HepG2 (cell line): ENCODE measurements around the gene LRRC51. TPM values are rescaled to one million over a fixed set of nuclear protein-coding genes. Genes with fewer than 3 reads are reported as not detected.

Experiments used
- ATAC-seq: fragments of 200-7000 bp; cut with Tn5 transposase; 3 replicates; pipeline ENCODE4 v1.9.1; 2020; ENCODE audit warnings: mild to moderate bottlenecking, moderate library complexity
- BruUV-seq: library from RNA; stranded (reverse); fragments of 400-500 nt; replicated peaks from 2 replicates; lab custom pipeline; 2021; lab: Mats Ljungman, UMichigan
- CTCF ChIA-PET: fragments of 300-600 bp; formaldehyde crosslinking; extraction: SDS; loops from one replicate; lab custom pipeline; 2021; ENCODE audit warnings: low total read pairs, inconsistent platforms, low intra/inter-chr PET ratio; lab: Yijun Ruan, JAX
- POLR2A ChIA-PET: fragments of 350-600 bp; sonication (Branson Sonifier 250); formaldehyde crosslinking; loops from one replicate; lab custom pipeline; 2020; ENCODE audit warnings: antibody characterized with exemption, inconsistent platforms; lab: Yijun Ruan, JAX
- DNase-seq: peaks from one replicate; pipeline ENCODE4 v3.0.0-alpha.2; 2015; ENCODE audit warnings: low spot score
- FAIRE-seq: peaks from 3 replicates; lab custom pipeline; 2011; peaks lifted over from hg19 to GRCh38; lab: Jason Lieb, UNC
- H2AFZ ChIP-seq: one replicate; pipeline ENCODE4 v1.6.1; 2011; ENCODE audit warnings: low read length, inconsistent platforms
- H3K27ac ChIP-seq: fragments of 300-600 bp; 3 replicates; pipeline ENCODE4 v1.8.0; 2011; ENCODE audit warnings: mixed run types, mild to moderate bottlenecking, mixed read lengths, low read length, inconsistent platforms; ENCODE audit not compliant: insufficient read depth; ENCODE audit errors: extremely low read length
- H3K27me3 ChIP-seq, 2 experiments: fragments of 200-600 bp in 1 of 2; 2 replicates in 1 of 2; 3 replicates in 1 of 2; pipeline versions ENCODE4 v1.6.0 to v1.8.0; 2011; ENCODE audit warnings: low read length in 2 of 2, mild to moderate bottlenecking in 2 of 2, moderate library complexity in 2 of 2, inconsistent platforms in 1 of 2; ENCODE audit not compliant: insufficient read depth in 2 of 2, control insufficient read depth in 1 of 2
- H3K36me3 ChIP-seq, 2 experiments: fragments of 200-600 bp in 1 of 2; replicated peaks in 1 of 2; 2 replicates in 1 of 2; 3 replicates in 1 of 2; pipeline versions ENCODE4 v1.5.1 to v1.8.0; 2011; ENCODE audit warnings: low read length in 2 of 2, inconsistent platforms in 1 of 2; ENCODE audit not compliant: insufficient read depth in 2 of 2, control insufficient read depth in 1 of 2
- H3K4me1 ChIP-seq: 2 replicates; pipeline ENCODE4 v1.5.1; 2012; ENCODE audit warnings: low read length, inconsistent platforms; ENCODE audit not compliant: insufficient read depth
- H3K4me2 ChIP-seq: 2 replicates; pipeline ENCODE4 v1.6.0; 2011; ENCODE audit warnings: low read depth, low read length, inconsistent platforms
- H3K4me3 ChIP-seq, 3 experiments: fragments of 200-600 bp in 1 of 3; sonication (generic), shearing (Covaris generic) in 1 of 3; replicated peaks in 1 of 3; 2 replicates each; pipeline ENCODE4 v1.5.1; 2011 to 2016; ENCODE audit warnings: low read length in 3 of 3, inconsistent platforms in 2 of 3, low read depth in 2 of 3, mild to moderate bottlenecking in 2 of 3, control low read depth in 1 of 3, mixed read lengths in 1 of 3; ENCODE audit not compliant: insufficient read depth in 1 of 3
- H3K79me2 ChIP-seq: one replicate; pipeline ENCODE4 v1.6.1; 2011; ENCODE audit warnings: low read length, inconsistent platforms; ENCODE audit not compliant: insufficient read depth
- H3K9ac ChIP-seq: 2 replicates; pipeline ENCODE4 v1.6.0; 2011; ENCODE audit warnings: mild to moderate bottlenecking, low read depth, low read length, inconsistent platforms; ENCODE audit not compliant: insufficient read depth
- H3K9me3 ChIP-seq: 2 replicates; pipeline ENCODE4 v1.5.1; 2012; ENCODE audit warnings: mild to moderate bottlenecking, low read length
- H4K20me1 ChIP-seq: 2 replicates; pipeline ENCODE4 v1.6.0; 2011; ENCODE audit warnings: inconsistent platforms, mild to moderate bottlenecking, low read length, moderate library complexity; ENCODE audit not compliant: insufficient read depth
- NCOA1 ChIP-seq: sonication (generic); formaldehyde crosslinking; IDR thresholded peaks from 2 replicates; pipeline ENCODE4 v1.9.0; 2021; ENCODE audit warnings: missing genetic modification reagents
- SNAI1 ChIP-seq: sonication (generic); formaldehyde crosslinking; IDR thresholded peaks from 2 replicates; pipeline ENCODE4 v1.5.0; 2020; ENCODE audit warnings: mild to moderate bottlenecking, missing genetic modification reagents, borderline replicate concordance
- ZC3H13 ChIP-seq: sonication (generic); formaldehyde crosslinking; IDR thresholded peaks from 2 replicates; pipeline ENCODE4 v1.8.1; 2023; ENCODE audit warnings: mild to moderate bottlenecking, missing genetic modification reagents, moderate library complexity
- ZNF136 ChIP-seq: sonication (generic); formaldehyde crosslinking; IDR thresholded peaks from 2 replicates; pipeline ENCODE4 v1.8.1; 2022; ENCODE audit warnings: low read depth, mild to moderate bottlenecking, moderate library complexity, missing genetic modification reagents
- WGBS: methylation state at CpG from one replicate; pipeline ENCODE4 v1.1.6; 2017; ENCODE audit warnings: low lambda C conversion rate; 5-methylcytosine and 5-hydroxymethylcytosine counted together
- in situ Hi-C: cut with HindIII; loops from 2 replicates; pipeline ENCODE4 v1.10.0; 2017; ENCODE audit warnings: low pct_unique_long_range_greater_than_20kb; ENCODE audit not compliant: extremely low pct_ligation_motif_present
- intact Hi-C: fragments of 100-400 bp; cut with micrococcal nuclease; formaldehyde crosslinking; loops from one replicate; pipeline ENCODE4 v1.10.0; 2022; ENCODE audit not compliant: unreplicated experiment
- polyA plus RNA-seq, 8 experiments: library from polyadenylated mRNA; depleted of rRNA in 3 of 8; stranded (reverse) in 7 of 8; unstranded in 1 of 8; fragments of >200 nt; fragmentation: Illumina TruSeq in 4 of 8; extraction: Trizol in 4 of 8; gene quantifications; 2 replicates each; pipeline versions ENCODE4 v1.2.1 to v1.2.3, GENCODE V29; 2011 to 2016; ENCODE audit warnings: low read depth in 4 of 8, missing spikeins in 1 of 8, mixed read lengths in 1 of 8; ENCODE audit not compliant: insufficient read depth in 1 of 8
- total RNA-seq, 5 experiments: library from RNA; depleted of rRNA; stranded (reverse); fragments of >200 nt; fragmentation: Illumina TruSeq; extraction: Trizol; gene quantifications; 2 replicates each; pipeline ENCODE4 v1.2.3, GENCODE V29; 2016; ENCODE audit warnings: low read depth in 1 of 5
- TF ChIP-seq, protein P1 (sequence below): sonication (generic); formaldehyde crosslinking; conservative IDR thresholded peaks from 2 replicates; pipeline ENCODE4 v1.8.0; 2022; ENCODE audit warnings: mild to moderate bottlenecking, moderate library complexity, missing genetic modification reagents
- TF ChIP-seq, protein P2 (sequence below): sonication (generic); formaldehyde crosslinking; IDR thresholded peaks from 2 replicates; pipeline ENCODE4 v1.4.0; 2020; ENCODE audit warnings: missing genetic modification reagents, mild to moderate bottlenecking, borderline replicate concordance
- TF ChIP-seq, protein P3 (sequence below): sonication (generic); formaldehyde crosslinking; IDR thresholded peaks from 2 replicates; pipeline ENCODE4 v1.4.0; 2020; ENCODE audit warnings: missing genetic modification reagents
- TF ChIP-seq, protein P4 (sequence below): IDR thresholded peaks from 2 replicates; pipeline ENCODE4 v1.6.1; 2016; ENCODE audit warnings: missing compliant biosample characterization, missing genetic modification reagents, borderline replicate concordance
- TF ChIP-seq, protein P5 (sequence below): sonication (generic); formaldehyde crosslinking; IDR thresholded peaks from 2 replicates; pipeline ENCODE4 v1.4.0; 2020; ENCODE audit warnings: missing genetic modification reagents, borderline replicate concordance

LRRC51 gene
- total and polyA plus RNA-seq, 2 of the 13 experiments (the other 11 are each of a cell fraction or from before 2014, with no cell fraction given), result 5.3 to 6.0 TPM

DNA sequence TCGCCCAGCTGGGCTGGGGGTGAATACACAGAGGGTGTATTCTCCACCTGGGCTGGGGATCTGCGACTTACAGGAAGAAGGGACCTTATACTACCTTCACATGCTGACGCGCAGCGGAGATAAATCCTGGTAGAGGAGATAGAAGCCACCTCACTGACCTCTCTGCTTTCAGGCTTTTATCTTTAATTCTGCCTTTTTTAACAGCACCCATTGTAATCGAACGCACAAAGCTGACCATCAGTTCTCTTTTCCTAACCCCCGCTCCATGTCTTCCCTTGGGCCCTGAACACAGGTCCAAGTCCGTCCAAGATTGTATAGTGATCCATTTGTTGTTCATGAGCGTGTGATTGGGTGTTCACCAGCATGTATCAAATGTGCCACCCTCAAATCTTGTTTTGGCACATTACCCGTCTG lies 23.1 kb downstream of the LRRC51 start:
- Histone ChIP-seq H3K4me1 (peaks cover 39% of the 10 kb centered on the region), H3K27me3 (no peaks in the 10 kb centered on the region; a peak in 1 of 5 replicates), H3K9me3 (no peaks in the 10 kb centered on the region), H3K4me3 (0 out of 6 replicates have a peak overlapping the region, but pooled peaks of 1 of the 3 experiments have one; percentile 12), H4K20me1 (no peaks in the 10 kb centered on the region), H3K36me3 (peaks cover 3 to 13% of the 10 kb centered on the region in 2 experiments; a peak in 3 of 5 replicates), H3K9ac (no peak overlapping the region; the same call in 1 of the 2 replicates), H3K4me2 (peak overlapping the region; percentile 51), H2AFZ (no peak overlapping the region), H3K27ac (peak overlapping the region; percentile 62), H3K79me2 (peaks cover 31% of the 10 kb centered on the region)
- ATAC-seq (no peak), DNase-seq (no peak), FAIRE-seq (no peak)
- CTCF ChIA-PET, result no interaction called here
- intact Hi-C loops (loop anchor here (1.0 to 2.0 kb wide), 2 partner anchors 9 to 23 kb away; partner anchors contain the start of genes ANAPC15, LRRC51 and NUMA1), in situ Hi-C loops (no loop called here)
- TSS peak; percentile 91 for BruUV-seq
- POLR2A ChIA-PET, result interaction anchor here (1.3 to 2.4 kb wide), 2 partner anchors 9 to 63 kb away, joined by 5 to 13 read pairs; partner anchors contain the start of gene ANAPC15
- WGBS, result 99% methylated on average over 9 of the region's 11 CpGs
- TF ChIP-seq ZNF136 (CRISPR knock-in tag), result peak; percentile 52; the same call in 1 of the 2 replicates
- no peak for TF ChIP-seq SNAI1
- TF ChIP-seq, protein P1, sequence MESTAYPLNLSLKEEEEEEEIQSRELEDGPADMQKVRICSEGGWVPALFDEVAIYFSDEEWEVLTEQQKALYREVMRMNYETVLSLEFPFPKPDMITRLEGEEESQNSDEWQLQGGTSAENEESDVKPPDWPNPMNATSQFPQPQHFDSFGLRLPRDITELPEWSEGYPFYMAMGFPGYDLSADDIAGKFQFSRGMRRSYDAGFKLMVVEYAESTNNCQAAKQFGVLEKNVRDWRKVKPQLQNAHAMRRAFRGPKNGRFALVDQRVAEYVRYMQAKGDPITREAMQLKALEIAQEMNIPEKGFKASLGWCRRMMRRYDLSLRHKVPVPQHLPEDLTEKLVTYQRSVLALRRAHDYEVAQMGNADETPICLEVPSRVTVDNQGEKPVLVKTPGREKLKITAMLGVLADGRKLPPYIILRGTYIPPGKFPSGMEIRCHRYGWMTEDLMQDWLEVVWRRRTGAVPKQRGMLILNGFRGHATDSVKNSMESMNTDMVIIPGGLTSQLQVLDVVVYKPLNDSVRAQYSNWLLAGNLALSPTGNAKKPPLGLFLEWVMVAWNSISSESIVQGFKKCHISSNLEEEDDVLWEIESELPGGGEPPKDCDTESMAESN, result 0 out of 2 replicates have a peak, but pooled peaks have one; percentile 21
- no peak for TF ChIP-seq NCOA1 (CRISPR knock-in tag)
- TF ChIP-seq, protein P2, sequence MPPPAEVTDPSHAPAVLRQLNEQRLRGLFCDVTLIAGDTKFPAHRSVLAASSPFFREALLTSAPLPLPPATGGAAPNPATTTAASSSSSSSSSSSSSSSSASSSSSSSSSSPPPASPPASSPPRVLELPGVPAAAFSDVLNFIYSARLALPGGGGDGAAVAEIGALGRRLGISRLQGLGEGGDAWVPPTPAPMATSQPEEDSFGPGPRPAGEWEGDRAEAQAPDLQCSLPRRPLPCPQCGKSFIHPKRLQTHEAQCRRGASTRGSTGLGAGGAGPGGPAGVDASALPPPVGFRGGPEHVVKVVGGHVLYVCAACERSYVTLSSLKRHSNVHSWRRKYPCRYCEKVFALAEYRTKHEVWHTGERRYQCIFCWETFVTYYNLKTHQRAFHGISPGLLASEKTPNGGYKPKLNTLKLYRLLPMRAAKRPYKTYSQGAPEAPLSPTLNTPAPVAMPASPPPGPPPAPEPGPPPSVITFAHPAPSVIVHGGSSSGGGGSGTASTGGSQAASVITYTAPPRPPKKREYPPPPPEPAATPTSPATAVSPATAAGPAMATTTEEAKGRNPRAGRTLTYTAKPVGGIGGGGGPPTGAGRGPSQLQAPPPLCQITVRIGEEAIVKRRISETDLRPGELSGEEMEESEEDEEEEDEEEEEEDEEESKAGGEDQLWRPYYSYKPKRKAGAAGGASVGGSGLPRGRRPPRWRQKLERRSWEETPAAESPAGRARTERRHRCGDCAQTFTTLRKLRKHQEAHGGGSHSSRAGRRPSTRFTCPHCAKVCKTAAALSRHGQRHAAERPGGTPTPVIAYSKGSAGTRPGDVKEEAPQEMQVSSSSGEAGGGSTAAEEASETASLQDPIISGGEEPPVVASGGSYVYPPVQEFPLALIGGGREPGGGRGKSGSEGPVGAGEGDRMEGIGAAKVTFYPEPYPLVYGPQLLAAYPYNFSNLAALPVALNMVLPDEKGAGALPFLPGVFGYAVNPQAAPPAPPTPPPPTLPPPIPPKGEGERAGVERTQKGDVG (CRISPR knock-in tag), result 0 out of 2 replicates have a peak, but pooled peaks have one; percentile 18
- TF ChIP-seq, protein P3, sequence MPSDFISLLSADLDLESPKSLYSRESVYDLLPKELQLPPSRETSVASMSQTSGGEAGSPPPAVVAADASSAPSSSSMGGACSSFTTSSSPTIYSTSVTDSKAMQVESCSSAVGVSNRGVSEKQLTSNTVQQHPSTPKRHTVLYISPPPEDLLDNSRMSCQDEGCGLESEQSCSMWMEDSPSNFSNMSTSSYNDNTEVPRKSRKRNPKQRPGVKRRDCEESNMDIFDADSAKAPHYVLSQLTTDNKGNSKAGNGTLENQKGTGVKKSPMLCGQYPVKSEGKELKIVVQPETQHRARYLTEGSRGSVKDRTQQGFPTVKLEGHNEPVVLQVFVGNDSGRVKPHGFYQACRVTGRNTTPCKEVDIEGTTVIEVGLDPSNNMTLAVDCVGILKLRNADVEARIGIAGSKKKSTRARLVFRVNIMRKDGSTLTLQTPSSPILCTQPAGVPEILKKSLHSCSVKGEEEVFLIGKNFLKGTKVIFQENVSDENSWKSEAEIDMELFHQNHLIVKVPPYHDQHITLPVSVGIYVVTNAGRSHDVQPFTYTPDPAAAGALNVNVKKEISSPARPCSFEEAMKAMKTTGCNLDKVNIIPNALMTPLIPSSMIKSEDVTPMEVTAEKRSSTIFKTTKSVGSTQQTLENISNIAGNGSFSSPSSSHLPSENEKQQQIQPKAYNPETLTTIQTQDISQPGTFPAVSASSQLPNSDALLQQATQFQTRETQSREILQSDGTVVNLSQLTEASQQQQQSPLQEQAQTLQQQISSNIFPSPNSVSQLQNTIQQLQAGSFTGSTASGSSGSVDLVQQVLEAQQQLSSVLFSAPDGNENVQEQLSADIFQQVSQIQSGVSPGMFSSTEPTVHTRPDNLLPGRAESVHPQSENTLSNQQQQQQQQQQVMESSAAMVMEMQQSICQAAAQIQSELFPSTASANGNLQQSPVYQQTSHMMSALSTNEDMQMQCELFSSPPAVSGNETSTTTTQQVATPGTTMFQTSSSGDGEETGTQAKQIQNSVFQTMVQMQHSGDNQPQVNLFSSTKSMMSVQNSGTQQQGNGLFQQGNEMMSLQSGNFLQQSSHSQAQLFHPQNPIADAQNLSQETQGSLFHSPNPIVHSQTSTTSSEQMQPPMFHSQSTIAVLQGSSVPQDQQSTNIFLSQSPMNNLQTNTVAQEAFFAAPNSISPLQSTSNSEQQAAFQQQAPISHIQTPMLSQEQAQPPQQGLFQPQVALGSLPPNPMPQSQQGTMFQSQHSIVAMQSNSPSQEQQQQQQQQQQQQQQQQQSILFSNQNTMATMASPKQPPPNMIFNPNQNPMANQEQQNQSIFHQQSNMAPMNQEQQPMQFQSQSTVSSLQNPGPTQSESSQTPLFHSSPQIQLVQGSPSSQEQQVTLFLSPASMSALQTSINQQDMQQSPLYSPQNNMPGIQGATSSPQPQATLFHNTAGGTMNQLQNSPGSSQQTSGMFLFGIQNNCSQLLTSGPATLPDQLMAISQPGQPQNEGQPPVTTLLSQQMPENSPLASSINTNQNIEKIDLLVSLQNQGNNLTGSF (CRISPR knock-in tag), result 0 out of 2 replicates have a peak, but pooled peaks have one; percentile 10
- no peak for TF ChIP-seq ZC3H13 (CRISPR knock-in tag)
- TF ChIP-seq, protein P4, sequence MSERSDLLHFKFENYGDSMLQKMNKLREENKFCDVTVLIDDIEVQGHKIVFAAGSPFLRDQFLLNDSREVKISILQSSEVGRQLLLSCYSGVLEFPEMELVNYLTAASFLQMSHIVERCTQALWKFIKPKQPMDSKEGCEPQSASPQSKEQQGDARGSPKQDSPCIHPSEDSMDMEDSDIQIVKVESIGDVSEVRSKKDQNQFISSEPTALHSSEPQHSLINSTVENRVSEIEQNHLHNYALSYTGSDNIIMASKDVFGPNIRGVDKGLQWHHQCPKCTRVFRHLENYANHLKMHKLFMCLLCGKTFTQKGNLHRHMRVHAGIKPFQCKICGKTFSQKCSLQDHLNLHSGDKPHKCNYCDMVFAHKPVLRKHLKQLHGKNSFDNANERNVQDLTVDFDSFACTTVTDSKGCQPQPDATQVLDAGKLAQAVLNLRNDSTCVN (CRISPR knock-in tag), result no peak
- TF ChIP-seq, protein P5, sequence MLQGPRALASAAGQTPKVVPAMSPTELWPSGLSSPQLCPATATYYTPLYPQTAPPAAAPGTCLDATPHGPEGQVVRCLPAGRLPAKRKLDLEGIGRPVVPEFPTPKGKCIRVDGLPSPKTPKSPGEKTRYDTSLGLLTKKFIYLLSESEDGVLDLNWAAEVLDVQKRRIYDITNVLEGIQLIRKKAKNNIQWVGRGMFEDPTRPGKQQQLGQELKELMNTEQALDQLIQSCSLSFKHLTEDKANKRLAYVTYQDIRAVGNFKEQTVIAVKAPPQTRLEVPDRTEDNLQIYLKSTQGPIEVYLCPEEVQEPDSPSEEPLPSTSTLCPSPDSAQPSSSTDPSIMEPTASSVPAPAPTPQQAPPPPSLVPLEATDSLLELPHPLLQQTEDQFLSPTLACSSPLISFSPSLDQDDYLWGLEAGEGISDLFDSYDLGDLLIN, result 0 out of 2 replicates have a peak, but pooled peaks have one; percentile 17
